NCI-H2196 treated with DMSO at 0.1 percent for 48 hours (cell line): ENCODE results near the gene IZUMO4.

Experiments
- DNase-seq: peaks from one replicate; lab custom pipeline; 2025; ENCODE audit not compliant: unreplicated experiment; lab: John Stamatoyannopoulos, UW

The IZUMO4 gene

DNA sequence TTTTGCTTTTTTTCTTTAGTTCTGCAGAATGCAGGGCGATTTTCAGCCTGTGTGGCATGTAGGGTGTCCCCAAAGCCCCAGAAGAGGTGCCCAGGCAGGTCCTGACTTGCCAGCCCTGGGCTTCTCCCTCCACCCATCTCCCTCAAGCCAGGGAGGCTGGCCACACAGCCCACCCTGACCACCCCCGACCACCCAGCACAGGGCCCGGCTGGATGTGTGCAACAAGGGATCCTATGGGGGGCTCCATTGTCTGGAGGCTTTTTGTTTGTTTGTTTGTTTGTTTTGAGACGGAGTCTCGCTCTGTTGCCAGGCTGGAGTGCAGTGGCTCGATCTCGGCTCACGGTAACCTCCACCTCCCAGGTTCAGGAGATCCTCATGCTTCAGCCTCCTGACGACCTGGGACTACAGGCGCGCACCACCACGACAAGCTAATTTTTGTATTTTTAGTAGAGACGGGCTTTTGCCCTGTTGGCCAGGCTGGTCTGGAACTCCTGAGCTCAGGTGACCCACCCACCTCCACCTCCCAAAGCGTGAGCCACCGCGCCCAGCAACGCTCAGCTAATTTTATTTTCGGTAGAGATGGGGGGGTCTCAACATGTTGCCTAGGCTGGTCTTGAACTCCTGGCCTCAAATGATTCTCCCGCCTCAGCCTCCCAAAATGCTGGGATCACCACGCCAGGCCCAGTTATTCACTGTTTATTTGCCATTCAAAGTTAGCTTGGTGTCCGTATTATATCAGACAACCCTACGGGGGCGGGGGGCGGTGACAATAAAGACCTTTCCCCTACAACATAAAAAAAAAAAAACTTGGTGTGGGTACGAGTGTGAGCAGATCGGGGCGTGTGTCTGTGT is 37.9 kb upstream of the IZUMO4 start:
- no peak for DNase-seq

- peak; percentile 94 for DNase-seq
Measured at GRCh38 chr19:2059422-2060201, 37.1 kb upstream of the IZUMO4 start.

DNA sequence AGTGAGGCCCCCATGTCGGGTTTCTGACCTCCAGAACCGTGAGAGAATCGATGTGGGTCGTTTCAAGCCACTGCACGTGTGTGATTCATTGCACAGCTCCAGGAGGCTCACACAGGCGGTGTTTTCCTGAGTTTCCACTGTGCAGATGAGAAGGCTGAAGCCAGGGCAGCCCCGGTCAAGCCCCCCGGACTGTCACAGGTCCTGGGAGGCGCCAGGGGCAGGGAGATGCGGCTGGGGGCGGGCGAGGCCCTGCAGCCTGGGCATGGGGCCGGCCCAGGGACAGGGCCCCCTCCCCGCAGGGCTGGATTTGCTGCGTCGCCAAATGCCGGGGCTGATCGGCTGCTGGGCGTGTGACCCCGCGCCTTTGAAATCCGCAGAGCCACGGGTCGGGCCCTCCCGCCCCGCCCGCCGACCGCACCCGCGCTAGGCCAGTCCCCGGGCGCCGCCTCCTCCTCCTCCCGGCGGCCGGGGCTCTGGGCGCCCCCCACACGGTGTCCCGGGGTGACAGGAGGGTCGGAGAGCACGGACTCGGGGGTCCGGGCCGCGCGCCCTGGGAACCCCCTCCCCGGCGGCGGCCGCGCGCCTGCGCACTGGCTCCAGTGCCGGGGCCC is 35.7 kb upstream of the IZUMO4 start:
- DNase-seq: no peak

DNA sequence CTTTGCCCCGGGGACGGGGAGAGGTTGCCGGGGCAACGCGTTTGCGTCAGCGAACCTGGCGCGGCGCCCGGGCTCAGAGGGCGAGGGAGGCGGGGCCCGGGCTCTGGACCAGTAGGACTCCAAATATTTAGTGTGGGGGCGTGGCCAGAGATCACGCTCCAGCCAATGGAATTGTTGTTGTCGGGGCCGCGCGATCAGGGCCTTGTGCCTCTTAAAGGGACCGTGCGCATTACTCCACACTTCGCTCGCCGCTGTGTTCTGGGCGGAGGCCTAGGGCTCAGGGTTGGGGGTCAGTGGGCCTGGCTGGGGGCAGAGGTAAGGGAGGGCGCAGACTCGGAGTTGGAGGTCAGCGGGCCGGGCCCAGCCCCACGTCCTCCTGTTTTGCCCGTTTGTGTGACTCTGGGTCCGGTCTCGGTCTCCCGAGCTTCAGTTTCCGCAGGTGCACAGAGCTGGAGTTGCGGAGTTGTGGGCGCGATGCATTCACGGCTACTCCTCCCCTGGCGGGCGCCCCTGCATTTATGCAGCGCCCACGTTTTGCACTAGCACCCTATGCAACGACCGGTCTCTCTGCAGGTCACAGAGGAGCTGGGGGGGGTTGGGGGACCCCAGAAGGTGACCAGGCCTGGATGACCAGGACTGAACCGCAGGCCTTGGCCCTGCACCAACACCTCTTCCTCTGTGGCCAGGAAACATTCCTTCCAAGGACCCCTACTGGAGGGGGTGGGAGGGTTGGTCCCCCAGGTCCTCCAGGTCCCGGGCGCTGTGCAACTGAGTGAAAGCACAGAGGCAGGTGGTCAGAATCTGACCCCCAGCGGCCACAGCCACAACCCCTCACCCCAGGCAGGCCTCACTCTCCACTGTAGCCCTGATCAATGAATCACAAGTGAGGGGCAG is 35.0 kb upstream of the IZUMO4 start:
- peak; percentile 97 for DNase-seq

DNA sequence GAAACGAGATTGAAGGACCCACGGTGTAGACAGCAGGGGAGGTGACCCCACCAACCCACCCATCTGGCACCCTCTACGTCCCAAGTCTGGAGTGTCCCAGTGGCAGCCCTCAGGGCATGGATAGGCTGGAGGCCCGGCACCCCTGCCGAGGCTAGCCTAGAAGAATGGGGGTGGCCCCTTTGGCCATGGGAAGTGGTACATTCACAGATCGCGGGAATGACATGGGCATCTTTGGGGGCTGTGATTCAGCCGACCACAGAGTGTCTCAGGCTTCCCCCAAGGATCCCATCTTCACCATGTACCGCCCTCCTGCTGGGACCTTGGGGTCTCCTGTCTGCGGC is 34.4 kb upstream of the IZUMO4 start:
- no peak for DNase-seq

GRCh38 chr19:2062770-2063169 is 33.9 kb upstream of the IZUMO4 start:
- DNase-seq: no peak

GRCh38 chr19:2063824-2064223 is 32.9 kb upstream of the IZUMO4 start:
- DNase-seq: no peak

DNA sequence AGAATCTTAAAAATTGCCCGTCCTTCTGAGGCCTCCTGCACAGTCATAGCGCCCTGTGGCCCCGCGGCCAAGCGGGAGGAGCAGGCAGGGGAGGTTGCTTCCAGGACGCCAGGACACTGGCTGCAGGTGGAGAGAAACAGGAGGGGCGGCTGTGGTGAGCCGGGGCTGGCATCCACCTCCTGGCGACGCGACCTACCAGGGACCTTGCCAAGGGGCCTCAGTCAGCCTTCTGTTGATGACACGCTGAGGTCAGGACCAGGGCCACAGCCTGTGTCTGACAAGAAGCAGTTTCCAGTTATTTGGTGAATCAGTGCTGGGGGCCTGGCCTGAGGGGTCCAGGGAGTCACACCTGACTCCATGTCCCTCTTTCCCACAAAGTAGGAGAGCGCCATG is 32.3 kb upstream of the IZUMO4 start:
- DNase-seq: no peak

DNA sequence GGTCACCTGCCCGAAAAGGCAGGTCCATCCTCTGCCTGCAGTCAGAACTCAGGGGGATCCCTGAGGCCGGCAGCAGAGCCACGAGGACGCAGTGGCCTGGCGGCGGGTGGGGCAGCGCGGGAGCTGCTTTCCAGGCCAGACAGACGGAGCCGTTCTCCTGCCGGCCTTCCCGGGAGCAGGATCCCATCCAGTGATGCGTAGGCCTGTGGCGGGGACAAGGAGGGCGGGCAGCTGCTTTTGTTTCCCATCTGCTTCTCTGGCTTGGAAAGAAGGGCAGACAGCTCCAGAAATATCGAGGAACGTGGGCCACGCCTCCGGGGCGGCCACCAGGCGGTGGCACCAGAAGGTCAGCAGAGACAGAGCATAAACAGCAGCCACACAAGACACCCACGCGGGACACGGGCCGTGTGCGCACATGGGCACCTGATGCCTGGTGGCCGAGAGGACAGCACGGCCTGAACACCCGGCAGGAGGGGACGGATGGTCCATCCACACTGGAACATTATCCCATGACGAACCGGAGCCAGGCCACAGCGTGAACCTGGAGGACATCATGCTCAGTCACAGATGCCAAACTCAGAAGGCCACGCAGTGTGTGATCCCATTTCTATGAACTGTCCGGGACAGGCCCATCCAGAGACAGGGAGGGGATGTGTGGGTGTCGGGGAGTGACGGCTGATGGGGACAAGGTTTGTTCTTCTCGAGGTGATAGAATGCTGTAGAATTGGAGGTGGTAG is 31.8 kb upstream of the IZUMO4 start:
- DNase-seq: no peak

DNA sequence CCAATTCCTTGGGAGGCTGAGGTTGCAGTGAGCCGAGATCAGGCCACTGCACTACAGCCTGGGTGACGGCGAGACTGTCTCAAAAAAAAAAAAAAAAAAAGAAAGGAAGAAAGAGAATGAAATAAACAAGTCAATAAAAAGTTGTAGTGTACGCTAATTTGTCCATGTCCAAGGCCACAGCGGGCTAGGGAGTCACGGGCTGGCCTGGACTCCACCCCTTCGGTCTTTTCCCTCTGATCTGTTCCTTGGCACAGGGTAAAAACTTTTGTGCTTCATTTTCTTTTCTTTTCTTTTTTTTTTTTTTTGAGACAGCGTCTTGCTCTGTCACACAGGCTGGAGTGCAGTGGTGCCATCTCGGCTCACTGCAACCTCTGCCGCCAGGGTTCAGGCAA is 26.3 kb upstream of the IZUMO4 start:
- DNase-seq: no peak

DNA sequence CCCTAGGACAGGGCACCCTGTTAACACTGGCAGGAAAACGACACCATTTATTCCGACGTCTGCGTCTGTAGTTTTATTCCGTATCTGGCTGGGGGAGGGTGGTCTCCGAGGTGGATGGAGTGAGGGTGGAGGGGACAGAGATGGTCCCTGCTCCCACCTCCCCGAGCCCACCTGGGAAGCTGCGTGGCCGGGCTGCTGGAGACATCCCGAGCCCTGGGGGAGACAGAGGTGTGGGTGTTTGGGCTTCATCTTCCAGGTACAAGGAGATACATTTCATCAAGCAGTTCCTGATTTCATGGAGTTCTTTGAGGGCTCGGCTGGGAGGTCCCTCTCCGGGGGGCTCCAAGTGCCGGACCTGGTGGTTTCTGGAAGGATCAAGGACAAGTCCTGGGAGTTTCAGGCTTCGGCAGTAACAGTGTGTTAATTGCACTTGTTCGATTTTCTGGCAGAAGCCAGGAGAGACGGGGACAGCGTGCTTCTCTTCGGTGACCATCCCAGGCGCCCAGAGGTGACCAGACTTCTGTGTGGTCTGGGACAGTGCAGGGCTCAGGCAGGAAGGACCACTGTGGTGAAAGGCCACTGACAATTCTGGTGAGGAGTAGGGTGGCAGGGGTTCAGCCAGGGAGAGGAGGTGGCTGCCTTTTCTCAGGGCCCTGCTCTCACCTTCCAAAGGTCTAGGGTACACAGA is 25.6 kb upstream of the IZUMO4 start:
- DNase-seq: no peak

- no peak for DNase-seq
Measured at GRCh38 chr19:2072757-2073551, 23.8 kb upstream of the IZUMO4 start.

DNA sequence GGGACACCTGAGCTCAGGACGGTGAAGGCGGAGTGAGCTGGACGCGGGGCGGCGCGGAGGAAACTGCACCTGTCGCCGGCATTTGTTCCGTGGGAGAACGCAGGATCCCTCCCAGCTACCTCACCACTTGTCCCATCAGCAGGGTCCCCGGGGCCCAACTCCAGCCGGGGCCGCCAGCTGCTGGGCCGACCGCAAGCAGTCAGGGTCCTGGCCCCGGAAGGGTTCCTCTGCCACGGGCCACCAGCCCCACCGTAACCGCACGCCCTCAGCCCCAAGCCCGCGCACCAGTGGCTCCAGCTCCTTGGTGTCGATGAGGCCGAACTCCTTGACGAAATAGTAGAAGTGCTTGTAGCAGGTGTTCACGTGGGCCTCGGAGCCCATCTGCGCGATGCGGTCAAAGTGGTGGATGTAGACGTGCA is 20.2 kb upstream of the IZUMO4 start:
- DNase-seq: no peak

- no peak for DNase-seq
Measured at GRCh38 chr19:2077398-2077797, 19.3 kb upstream of the IZUMO4 start.

DNA sequence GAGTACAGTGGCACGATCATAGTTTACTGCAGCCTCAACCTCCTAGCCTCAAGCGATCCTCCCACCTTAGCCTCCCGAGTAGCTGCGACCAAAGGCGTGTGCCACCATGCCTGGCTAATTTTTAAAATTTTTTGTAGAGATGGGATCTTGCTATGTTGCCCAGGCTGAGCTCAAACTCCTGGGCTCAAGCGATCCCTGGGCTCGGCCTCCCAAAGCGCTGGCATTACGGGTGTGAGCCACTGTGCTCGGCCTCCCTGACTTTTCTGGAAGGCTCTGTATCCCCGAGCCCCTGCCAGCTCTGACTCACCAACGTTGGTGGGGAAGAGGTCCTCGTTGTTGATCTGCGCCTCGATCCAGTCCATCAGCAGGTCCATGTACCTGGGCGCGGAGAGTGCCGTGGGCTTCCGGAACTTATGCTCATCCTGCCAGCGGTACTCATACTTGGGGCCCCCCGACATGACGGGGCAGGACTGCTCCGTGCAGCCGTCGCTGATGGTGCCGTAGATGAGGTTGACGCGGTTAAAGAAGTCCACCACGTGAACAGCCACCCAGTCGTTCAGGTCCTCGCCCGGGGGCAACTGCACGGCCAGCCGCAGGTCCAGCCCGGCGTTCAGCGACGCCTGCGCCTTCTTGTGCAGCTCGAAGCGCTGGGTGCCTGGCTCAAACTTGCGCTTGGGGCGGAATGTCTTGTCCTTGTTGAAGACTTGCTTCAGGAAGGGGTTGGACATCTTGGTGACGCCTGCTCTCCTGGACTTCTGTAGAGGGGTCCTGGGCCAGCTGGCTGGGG is 18.7 kb upstream of the IZUMO4 start:
- no peak for DNase-seq

DNA sequence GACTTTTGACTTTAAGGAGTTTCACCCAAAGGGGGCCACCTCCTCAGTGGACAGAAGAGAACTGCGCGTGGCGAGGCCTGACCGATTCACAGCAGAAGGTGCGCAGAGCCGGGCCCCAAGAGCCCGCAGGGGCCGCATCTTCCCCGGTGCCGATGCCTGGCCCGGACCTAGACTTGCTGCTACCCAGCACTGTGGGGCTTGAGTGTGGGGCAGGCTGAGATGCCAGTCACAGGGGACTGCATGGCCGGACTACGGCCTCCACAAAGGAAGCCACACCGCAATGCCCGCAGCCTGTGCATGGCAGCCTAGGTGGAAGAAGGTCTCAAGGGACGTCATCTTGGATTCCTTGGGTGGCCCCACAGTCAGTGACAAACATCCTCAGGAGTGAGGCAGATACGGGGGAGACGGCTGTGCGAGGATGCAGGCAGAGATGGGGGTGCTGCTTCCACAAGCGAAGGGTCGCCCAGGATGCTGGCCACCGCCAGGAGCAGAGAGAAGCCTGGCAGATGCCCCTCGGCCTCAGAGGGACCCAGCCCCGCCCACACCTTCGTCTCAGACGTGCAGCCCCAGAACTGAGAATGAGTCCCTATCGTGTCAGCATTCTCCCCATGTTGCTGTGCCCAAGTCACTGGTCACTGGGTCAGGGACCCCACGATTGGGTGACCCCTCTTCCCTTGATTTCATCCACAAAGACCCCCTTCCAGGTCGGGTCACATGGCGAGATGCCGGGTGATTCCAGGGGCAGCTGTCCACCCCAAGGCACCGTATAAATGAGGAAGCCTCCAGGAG is 17.4 kb upstream of the IZUMO4 start:
- DNase-seq: no peak

- DNase-seq: no peak
Measured at GRCh38 chr19:2079865-2080301, 16.8 kb upstream of the IZUMO4 start.
